GM21381 (cell line): ENCODE results near the gene RHOJ.
A peak's percentile ranks its signal among the peaks of the same experiment; 100 is the strongest.
"Not testable (repeated sequence)": the region's sequence is repeated elsewhere in the genome, so short reads cannot be mapped to it uniquely, and the experiment has no call there.

Experiments
- ATAC-seq: cut with Tn5 transposase; IDR thresholded peaks from one replicate; pipeline ENCODE4 v1.9.1; 2021; ENCODE audit warnings: mild to moderate bottlenecking, moderate library complexity; ENCODE audit not compliant: unreplicated experiment

Gene RHOJ

GRCh38 chr14:63296060-63296563, 91.9 kb downstream of the RHOJ start:
- ATAC-seq: peak; percentile 56

- ATAC-seq: no peak
These were observed 93.3 kb downstream of the RHOJ start for GRCh38 chr14:63297372-63298063.

DNA sequence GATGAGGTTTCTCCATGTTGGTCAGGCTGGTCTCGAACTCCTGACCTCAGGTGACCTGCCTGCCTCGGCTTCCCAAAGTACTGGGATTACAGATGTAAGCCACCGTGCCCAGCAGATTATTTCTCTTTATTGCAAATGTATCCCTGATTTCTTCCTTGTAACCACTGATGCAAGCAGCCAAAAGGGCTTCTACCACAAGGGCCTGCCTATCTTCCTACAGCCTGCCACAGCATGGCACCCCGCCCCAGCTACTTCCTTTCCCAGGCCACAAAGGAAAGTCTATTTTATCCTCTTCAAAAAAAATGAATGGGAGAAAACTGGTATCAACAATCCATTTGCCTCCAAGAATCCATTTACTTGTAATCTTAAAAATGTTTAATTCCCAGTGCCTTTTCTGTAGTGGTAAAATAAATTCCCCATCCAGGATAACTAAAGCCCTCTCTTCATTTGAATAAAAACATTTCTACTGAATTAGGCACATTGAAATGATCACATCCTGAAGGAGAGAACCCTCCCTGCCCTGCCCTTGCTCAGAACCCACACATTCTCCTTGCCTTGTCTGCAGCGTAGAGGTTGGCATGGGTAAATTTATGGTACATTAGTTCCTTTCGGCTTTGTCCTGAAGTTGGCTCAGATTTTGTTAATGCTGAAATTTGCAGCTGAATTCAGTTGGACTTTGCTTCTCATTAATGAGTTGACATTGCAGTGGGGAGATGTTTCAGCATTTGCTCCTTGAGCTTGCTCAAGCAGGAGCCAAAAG, 95.3 kb downstream of the RHOJ start:
- ATAC-seq: no peak

- no peak for ATAC-seq
These were observed 96.6 kb downstream of the RHOJ start for GRCh38 chr14:63300854-63301253.

DNA sequence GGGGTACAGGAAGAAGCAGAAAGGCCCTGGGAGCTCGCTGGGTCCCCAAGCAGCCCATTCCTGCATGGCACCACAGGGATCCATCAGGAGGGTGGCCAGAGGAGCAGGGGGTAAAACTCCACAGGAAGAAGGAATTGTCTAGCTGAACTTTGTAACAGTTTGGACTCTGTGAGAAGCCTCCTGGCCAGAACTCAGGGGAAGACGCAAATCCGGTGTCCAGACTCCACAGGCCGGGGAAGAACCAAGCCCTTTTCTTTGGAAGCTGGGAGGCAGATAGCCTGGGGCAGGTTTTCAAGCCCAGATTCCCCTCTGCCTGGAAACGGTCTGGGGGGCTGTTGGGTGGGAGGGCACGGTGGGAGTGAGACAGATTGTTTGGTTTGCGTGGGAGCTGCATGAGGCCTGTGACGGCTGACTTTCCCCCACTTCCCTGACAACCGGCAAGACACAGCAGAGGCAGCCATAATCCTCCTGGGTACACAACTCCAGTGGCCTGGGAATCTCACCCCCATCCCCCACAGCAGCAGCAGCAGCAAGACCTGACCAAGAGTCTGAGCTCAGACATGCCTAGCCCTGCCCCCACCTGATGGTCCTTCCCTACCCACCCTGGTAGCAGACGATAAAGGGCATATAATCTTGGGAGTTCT, 97.8 kb downstream of the RHOJ start:
- ATAC-seq: no peak

DNA sequence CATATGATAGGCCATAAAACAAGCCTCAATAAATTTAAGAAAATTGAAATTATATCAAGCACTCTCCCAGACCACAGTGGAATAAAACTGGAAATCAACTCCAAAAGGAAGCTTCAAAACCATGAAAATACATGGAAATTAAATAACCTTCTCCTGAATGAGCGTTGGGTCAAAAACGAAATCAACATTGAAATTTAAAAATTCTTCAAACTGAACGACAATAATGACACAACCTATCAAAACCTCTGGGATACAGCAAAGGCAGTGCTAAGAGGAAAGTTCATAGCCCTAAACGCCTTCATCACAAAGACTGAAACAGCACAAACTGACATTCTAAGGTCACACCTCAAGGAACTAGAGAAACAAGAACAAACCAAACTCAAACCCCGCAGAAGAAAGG, 100.2 kb downstream of the RHOJ start:
- not testable (repeated sequence) for ATAC-seq

DNA sequence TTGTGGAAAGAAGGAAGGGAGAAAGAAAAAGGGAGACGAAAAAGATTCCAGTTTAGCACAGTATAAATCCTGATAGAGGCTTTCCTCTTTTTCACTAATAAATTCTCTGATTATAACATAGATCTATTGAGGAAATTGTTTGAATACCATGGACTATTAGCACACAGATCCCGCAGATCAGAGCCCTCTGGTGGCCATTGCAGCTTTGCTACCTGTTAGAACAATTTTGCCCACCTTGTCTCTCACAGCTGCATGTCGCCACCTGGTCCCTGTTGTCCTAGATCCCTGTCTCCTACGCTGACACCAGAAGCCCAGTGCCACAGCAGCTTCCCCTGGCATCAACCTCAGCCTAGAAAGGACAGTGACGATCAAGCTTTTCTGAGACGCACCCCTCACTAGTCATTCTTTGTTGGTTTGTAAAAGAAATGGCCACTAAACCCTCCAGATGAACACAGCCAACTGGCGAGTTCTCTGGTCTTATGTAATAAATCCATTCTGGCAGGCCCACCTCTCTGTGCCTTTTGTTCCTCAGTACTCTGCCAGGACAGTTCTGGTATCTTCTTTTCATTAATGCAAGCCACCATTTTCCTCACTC, 104.6 kb downstream of the RHOJ start:
- ATAC-seq: no peak

- ATAC-seq: no peak
These were observed 114.6 kb downstream of the RHOJ start, which contains the start of gene GPHB5 for GRCh38 chr14:63318835-63319234. Gene GPHB5, minus strand, starts transcription at chr14:63318935. Its CDS starts 1,086 bp downstream, at chr14:63317849.

DNA sequence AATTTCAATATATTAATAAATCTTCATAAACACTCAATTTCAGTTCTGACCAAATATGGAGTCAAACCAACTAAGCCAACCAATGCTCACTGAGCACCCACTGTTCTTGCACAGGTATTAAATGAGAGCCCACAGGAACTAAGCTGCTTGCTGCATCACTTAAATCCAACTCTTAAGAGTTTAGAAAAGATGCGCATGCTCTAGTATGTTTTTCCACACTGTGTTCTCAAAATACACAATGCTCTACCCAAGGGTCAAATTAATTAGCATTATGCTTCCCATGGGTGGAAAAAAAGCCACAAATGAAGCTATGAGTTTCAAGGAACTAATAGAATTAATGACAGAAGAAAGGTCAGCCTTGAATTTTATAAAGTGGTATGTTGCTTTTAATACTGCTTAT, 118.2 kb downstream of the RHOJ start:
- no peak for ATAC-seq

GRCh38 chr14:63322897-63323573, 118.8 kb downstream of the RHOJ start:
- no peak for ATAC-seq

DNA sequence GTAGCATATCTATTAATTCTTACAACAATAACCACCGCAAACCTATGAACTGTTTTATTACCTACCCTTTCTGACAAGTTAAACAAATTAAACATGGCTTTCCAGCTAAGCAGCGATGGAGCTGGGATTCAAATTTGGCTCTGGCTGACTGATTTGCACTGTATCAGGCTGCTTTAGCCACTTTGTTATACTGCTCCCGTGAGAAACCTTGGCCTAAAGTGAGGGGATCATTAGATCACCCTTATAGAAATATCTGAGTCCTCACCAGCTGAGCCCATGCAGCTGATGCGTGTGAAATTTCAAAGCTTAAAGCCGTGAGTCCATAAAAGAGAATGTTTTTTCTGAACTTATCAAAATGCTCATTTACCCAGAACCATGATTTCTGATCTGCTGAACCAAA, 122.6 kb downstream of the RHOJ start:
- ATAC-seq: no peak

DNA sequence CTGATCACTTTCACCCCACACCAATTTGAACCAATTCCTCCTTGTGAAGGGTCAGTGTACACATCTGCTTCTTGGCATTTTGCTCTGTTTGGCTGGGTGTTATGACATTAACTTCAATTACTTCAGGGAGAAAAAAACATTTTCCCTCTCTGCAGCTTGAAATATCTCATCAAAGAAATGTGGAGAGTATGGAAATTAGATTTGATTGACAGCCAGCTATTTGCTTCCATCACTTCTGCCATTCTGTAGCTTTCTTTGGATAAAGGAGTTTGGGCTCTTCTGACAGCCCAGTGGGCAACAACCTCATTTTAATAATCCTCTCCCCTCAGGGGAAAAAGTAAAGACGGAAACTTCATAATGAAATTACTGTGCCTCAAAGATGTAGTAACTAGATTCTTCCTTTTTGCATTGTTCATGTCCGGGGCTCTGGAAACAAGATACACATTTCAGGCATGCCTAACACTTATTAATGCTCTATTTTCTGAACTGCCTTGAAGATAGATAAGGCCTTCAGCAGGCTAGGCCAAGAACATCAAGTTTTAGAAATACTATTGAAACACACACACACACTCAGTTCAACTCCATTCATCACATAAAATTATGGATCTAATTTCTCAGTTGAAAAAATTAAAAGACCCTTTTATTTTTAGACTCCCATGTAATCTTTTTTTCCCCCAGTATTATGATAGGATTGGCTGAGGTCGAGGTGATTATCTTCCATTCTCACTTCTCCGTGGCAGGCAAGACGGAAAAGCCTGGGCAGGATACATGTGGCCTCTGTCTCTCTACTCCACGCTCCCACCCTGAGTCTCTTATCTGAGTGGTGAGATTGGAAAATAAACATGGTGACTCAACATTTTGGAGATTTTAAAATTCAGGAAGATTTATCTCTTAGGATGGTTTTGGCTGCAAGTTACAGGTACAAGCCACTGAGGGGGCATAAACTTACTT, 124.8 kb downstream of the RHOJ start:
- ATAC-seq: no peak

DNA sequence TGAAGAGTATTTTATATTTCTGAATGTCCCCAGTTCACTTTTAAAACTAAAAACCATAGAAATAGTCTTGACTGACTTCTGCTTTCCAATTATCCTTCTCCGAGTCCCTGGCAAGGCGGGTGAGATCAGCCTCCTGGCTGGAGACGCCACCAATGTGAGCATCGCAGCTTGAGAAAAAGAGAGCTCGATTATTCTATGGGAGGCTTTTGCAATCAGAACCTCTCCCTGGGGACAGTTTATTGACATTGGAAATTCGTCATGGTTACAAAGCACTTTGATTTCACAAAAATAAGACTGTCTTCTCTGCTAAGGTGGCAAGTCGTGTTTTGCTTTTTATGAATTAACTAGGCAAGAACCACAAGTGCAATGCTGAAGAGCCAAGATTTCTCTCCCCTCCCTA, 138.1 kb downstream of the RHOJ start:
- ATAC-seq: no peak
